A673 (cell line): ENCODE results near the gene SPEG. TPM values are rescaled to one million over a fixed set of nuclear protein-coding genes. Genes with fewer than 3 reads are reported as not detected.

Experiments used
- BruUV-seq: library from RNA; stranded (reverse); fragments of 400-500 nt; replicated peaks from 2 replicates; lab custom pipeline; 2021; lab: Mats Ljungman, UMichigan
- CTCF ChIA-PET: fragments of 300-600 bp; sonication (Branson Sonifier 250); formaldehyde crosslinking; loops from one replicate; lab custom pipeline; 2022; ENCODE audit warnings: antibody characterized with exemption; lab: Charles Lee
- POLR2A ChIA-PET: fragments of 300-600 bp; sonication (Branson Sonifier 250); formaldehyde crosslinking; loops from one replicate; lab custom pipeline; 2022; ENCODE audit warnings: antibody characterized with exemption; ENCODE audit not compliant: low non-redundant PET; lab: Charles Lee
- DNase-seq: peaks from one replicate; pipeline ENCODE4 v3.0.0-alpha.2; 2015; ENCODE audit warnings: low spot score
- H3K27ac ChIP-seq: fragments of 200-600 bp; sonication (generic); 2 replicates; pipeline ENCODE4 v1.5.1; 2016; ENCODE audit warnings: mixed run types, low read depth, mild to moderate bottlenecking, mixed read lengths, antibody characterized with exemption, low read length; ENCODE audit not compliant: poor library complexity, severe bottlenecking
- H3K27me3 ChIP-seq: fragments of 200-600 bp; sonication (generic); replicated peaks from 2 replicates; pipeline ENCODE4 v1.6.1; 2017; ENCODE audit warnings: mixed run types, low read depth, mild to moderate bottlenecking, mixed read lengths, antibody characterized with exemption, low read length; ENCODE audit not compliant: insufficient read depth, poor library complexity
- H3K36me3 ChIP-seq: fragments of 200-600 bp; sonication (generic); 2 replicates; pipeline ENCODE4 v1.6.1; 2016; ENCODE audit warnings: mixed run types, mild to moderate bottlenecking, mixed read lengths, antibody characterized with exemption, low read length; ENCODE audit not compliant: insufficient read depth, poor library complexity, severe bottlenecking
- H3K4me1 ChIP-seq: fragments of 200-600 bp; sonication (generic); 2 replicates; pipeline ENCODE4 v1.6.1; 2017; ENCODE audit warnings: mixed run types, mild to moderate bottlenecking, mixed read lengths, antibody characterized with exemption, low read length; ENCODE audit not compliant: insufficient read depth, poor library complexity, severe bottlenecking
- H3K4me3 ChIP-seq: fragments of 200-600 bp; sonication (generic); 2 replicates; pipeline ENCODE4 v1.5.1; 2016; ENCODE audit warnings: low read depth, mixed run types, mild to moderate bottlenecking, mixed read lengths, low read length; ENCODE audit not compliant: poor library complexity, severe bottlenecking
- H3K9me3 ChIP-seq: fragments of 200-600 bp; sonication (generic); 2 replicates; pipeline ENCODE4 v1.6.1; 2016; ENCODE audit warnings: mixed run types, low read depth, mild to moderate bottlenecking, mixed read lengths, antibody characterized with exemption, low read length; ENCODE audit not compliant: poor library complexity, severe bottlenecking
- CTCF ChIP-seq: fragments of 300-800, 200-600 bp; sonication (generic); conservative IDR thresholded peaks from 2 replicates; pipeline ENCODE4 v1.5.1; 2017; ENCODE audit warnings: low read depth, mild to moderate bottlenecking, antibody characterized with exemption, low read length, moderate library complexity, mixed read lengths
- EZH2 ChIP-seq: fragments of 200-600 bp; sonication (generic); IDR thresholded peaks from 2 replicates; pipeline ENCODE4 v1.6.1; 2017; ENCODE audit warnings: borderline replicate concordance, low read depth, mild to moderate bottlenecking, mixed read lengths, antibody characterized with exemption, low read length; ENCODE audit not compliant: poor library complexity, severe bottlenecking
- intact Hi-C: fragments of 100-400 bp; cut with micrococcal nuclease; formaldehyde crosslinking; loops from one replicate; pipeline ENCODE4 v1.10.0; 2022; ENCODE audit not compliant: unreplicated experiment
- total RNA-seq: library from RNA; stranded (reverse); gene quantifications from 2 replicates; pipeline ENCODE4 v1.2.3, GENCODE V29; 2021

The SPEG gene
- total RNA-seq, 1 experiment from 2014 or later, result 8.4 TPM

- no TSS peak for BruUV-seq
- no peak overlapping the region for H3K4me3 ChIP-seq
- POLR2A ChIA-PET, result no interaction called here
- peaks cover 6% of the 10 kb centered on the region for H3K4me1 ChIP-seq
- H3K36me3 ChIP-seq, result no peaks in the 10 kb centered on the region
- peak overlapping the region; percentile 37 for H3K27ac ChIP-seq
- no peak for TF ChIP-seq EZH2
- TF ChIP-seq CTCF, result no peak
- H3K9me3 ChIP-seq, result no peaks in the 10 kb centered on the region
- intact Hi-C loops, result no loop called here
- CTCF ChIA-PET, result interaction anchor here (0.6 kb wide), 1 partner anchor 72 kb away, joined by 3 read pairs; no protein-coding TSS in a partner anchor
- no peaks in the 10 kb centered on the region for H3K27me3 ChIP-seq
- no peak for DNase-seq
Observed at GRCh38 chr2:219460424-219460926, 25.8 kb downstream of the SPEG start.

DNA sequence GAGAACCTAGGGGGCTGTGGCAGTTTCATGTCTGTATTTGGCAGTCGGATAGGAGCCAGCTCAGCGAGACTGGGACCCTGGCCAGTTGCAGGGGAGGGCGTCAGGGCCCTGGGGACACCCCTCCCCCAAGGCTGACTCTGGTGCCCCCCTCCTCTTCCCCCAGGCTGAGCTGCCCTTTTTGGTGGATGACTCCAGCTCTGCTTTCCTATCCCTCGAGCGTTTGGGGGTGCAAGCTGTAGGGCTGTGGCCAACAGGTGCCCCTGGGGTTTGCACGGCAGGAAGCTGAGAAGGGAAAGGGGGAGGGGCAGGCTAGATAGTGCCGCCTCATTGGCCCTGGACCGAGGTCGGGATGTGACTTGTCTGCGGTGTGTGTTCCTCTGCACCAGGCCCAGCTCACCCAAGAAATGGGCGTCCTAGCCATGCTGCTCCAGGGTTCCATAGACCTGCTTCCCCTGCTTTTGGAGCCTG is 26.4 kb downstream of the SPEG start:
- H3K4me1 ChIP-seq, result peaks cover 6% of the 10 kb centered on the region
- no peaks in the 10 kb centered on the region for H3K36me3 ChIP-seq
- DNase-seq, result no peak
- H3K27ac ChIP-seq, result peak overlapping the region; percentile 37
- intact Hi-C loops, result no loop called here
- H3K4me3 ChIP-seq, result no peak overlapping the region
- BruUV-seq, result no TSS peak
- no peaks in the 10 kb centered on the region for H3K9me3 ChIP-seq
- TF ChIP-seq EZH2, result no peak
- TF ChIP-seq CTCF, result no peak
- POLR2A ChIA-PET, result interaction anchor here (0.6 kb wide), 1 partner anchor 9 kb away, joined by 8 read pairs; no protein-coding TSS in a partner anchor
- H3K27me3 ChIP-seq, result no peaks in the 10 kb centered on the region
- CTCF ChIA-PET, result interaction anchor here (0.6 kb wide), 1 partner anchor 72 kb away, joined by 3 read pairs; no protein-coding TSS in a partner anchor

DNA sequence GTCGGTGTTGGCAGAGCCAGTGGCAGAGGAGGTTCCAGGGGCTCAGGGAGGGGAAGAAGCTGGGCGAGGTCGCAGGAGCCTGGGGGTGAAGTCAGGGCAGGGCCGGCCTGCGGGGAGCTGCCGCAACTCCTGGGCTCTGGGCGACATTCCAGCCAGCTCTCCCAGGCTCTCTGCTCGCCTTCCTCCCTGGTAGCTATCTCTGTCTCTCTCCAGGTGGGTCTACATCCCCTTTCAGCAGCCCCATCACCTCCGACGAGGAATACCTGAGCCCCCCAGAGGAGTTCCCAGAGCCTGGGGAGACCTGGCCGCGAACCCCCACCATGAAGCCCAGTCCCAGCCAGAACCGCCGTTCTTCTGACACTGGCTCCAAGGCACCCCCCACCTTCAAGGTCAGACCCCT is 27.0 kb downstream of the SPEG start:
- POLR2A ChIA-PET, result interaction anchor here (0.6 kb wide), 1 partner anchor 8 kb away, joined by 8 read pairs; no protein-coding TSS in a partner anchor
- Histone ChIP-seq H3K36me3 (no peaks in the 10 kb centered on the region), H3K9me3 (no peaks in the 10 kb centered on the region), H3K4me3 (no peak overlapping the region), H3K4me1 (peaks cover 6% of the 10 kb centered on the region), H3K27me3 (no peaks in the 10 kb centered on the region), H3K27ac (no peak overlapping the region)
- no TSS peak for BruUV-seq
- no peak for TF ChIP-seq EZH2
- no peak for TF ChIP-seq CTCF
- DNase-seq, result no peak
- intact Hi-C loops, result no loop called here
- CTCF ChIA-PET, result no interaction called here
